ENCODE results near the gene HES6.
A peak's percentile ranks its signal among the peaks of the same experiment; 100 is the strongest.

The HES6 gene

GRCh38 chr2:238252766-238253630 is 13.2 kb upstream of the HES6 start:
- DNase-seq: no peak

GRCh38 chr2:238251986-238252385 is 12.1 kb upstream of the HES6 start:
- no peak for DNase-seq

GRCh38 chr2:238251331-238251730 is 11.5 kb upstream of the HES6 start:
- no peak for DNase-seq

DNA sequence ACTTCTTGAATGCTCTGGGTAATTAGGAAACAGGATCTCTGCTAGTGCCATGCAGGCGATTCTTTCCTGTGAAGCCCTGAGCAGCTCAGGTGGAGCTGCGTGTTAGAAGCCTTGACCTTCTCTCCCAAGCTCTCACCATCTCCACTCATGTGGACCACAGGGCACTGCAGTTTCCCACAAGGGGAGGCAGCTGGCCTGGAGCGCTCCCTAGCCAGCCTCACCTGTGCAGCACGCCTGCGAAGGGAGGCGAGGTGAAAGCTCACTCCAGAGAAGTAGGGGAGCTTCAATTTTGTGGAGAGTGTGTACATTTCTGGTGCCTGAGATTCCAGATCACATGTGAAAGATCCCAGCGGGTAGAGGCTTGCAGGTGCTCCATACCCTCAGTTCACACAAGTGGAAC is 11.1 kb upstream of the HES6 start:
- no peak for DNase-seq

GRCh38 chr2:238247841-238248453 is 8.1 kb upstream of the HES6 start:
- no peak for DNase-seq

DNA sequence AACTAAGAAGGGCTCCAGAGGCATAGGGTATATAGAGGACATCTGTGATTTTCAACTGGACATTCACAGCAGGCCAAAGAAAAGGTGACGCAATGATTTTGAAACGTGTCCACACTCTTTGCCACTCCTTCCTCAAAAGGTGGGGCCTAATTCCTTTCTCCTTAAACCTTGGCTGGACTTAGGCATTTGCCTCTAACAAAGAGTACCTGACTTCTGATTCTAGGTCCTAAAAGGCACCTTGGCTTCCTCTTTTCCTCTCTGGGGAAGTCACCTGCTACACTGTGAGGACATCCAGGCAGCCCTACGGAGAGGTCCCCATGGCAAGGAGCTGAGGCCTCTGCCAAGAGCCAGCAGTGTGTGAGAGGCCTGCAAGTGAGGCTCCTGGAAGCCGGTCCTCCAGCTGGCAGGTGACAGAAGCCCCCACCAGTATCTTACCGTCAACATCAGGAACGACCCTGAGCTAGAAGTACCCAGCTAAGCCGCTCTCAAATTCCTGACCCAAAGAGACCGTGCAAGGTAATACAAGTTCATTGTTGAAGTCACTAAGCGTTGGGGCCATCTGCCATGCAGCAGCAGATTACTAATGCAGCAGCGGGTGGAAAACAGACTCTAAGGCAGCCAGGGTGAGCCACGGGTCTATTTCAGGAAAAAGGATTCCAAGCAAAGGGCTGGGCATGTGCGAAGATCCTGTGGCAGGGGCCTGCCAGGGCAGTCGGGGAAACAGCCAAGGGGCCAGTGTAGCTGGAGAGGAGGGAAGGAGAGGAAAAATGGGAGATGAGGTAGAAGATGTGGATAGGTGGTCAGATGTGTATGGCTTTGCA is 7.4 kb upstream of the HES6 start:
- no peak for DNase-seq

DNA sequence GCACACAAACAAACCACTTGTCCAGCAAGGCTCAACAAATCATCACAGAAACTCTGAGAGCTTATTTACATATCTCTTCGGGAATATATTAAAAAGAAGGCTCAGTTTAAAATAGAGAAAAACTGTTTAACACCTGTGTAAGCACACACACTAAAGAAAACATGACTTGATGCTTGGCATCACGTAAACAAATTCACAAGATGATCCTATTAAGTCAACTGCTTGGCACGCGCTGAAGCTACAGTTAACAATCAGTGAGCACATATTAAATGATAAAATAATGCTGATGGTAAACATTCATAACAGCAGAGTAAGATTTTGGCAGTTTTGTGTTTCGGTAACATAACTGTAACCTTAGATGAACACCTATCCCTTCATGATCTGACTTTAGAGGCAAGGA is 4.3 kb upstream of the HES6 start:
- DNase-seq: no peak

GRCh38 chr2:238243496-238244076 is 3.7 kb upstream of the HES6 start:
- DNase-seq: no peak

DNA sequence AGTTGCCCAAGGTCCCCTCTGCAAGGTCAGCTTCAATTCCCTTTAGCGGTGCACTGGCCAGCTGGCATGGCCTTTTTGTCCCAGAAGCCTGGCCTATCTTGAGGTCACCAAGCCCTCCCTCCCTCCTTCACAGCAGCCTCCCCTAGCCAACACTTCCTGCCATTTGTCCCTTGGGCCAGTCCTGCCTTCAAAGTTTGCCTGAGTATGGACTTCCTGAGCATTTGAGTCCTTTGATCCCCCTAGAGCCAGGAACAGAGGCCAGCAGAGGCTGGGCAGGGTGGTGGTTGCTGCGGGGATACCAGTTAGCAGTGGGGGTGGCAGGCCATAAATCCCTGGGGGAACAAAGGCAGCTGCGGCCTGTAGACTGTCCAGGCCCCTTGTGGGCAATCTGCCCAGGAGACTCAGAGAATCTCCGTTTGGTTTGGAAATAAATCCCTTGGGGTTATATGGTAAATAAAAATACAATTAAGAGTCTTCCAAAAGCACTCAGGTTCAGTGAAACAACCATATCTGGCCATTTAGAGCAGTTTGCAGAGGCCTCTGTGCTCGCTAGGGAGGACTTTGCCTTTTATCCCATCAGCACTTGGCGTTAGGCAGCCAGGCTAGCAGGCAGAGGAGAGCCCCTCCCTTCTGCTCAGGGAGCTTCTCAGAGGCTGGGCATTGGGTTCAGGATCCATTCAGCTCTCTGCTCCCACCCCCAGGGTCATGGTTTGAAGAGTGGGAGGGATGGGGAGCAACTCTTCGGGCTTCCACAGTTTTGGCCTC is 3.1 kb upstream of the HES6 start:
- no peak for DNase-seq

GRCh38 chr2:238241970-238242369 is 2.1 kb upstream of the HES6 start:
- no peak for DNase-seq

DNA sequence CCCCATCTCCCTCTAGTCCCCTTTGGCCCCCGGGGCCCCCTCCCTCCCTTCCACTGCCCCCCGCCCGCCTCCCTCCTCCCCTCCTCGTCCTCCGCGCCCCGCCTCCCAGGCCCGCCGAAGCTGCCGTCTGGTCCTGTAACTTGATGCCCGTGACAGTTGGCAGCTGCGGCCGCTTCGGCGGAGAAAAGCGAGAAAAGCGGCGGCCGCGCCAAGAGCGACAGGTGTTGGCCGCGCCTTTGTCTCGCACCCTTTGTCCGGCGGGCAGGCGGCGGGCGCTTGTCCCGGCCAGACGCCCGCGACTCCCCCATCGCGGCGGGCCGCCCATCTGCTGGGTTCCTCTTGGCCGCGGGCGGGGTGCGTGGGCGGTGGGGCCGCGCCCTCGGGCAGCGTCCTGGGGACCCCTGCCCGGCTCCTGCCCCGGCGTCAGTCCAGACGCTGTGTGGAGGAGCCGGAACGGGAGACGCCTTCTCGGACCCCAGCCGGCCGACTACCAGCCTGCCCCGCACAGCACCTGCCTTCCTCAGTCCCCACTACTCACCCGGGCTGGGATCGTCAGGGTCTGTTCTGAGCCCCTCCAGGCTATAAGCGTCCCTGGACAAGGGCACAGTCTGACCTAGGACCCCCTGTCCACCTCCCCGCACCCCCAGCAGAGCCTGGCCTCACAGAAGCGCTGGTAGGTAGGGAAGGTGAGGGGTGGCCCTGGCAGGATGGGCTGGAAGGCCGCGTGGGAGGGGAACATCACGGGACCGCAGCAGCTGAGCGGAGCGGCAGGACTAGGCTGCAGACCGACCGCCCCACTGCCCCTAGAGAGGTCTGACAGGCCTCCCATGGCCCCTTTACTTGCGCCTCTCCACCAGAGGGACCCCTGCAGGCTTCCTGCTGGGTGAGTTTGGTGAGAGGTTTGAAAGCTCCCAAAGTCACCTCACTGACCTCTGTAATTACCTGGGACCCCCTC is 1.2 kb upstream of the HES6 start:
- peak in 1 of 4 experiments; percentile 12 for DNase-seq

DNA sequence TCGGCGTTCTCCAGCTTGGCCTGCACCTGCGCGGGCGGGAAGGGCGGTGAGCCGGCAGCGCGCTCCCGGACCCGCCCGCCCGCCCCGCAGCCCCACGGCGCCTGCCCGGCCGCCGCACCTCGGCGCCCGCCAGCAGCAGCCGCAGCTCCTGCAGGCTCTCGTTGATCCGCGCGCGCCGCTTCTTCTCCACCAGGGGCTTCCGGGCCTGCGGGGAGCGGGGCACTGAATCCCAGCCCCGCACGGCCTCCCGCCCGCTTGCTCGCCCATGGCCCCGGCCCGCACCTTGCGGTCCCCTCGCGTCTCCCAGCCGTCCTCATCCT is 335 bp downstream of the HES6 start:
- no peak for DNase-seq

- peak in 1 of 4 experiments; percentile 50 for DNase-seq
Measured at GRCh38 chr2:238238766-238239542, 884 bp downstream of the HES6 start.

- DNase-seq: no peak
Measured at GRCh38 chr2:238238311-238238765, 1.5 kb downstream of the HES6 start.

DNA sequence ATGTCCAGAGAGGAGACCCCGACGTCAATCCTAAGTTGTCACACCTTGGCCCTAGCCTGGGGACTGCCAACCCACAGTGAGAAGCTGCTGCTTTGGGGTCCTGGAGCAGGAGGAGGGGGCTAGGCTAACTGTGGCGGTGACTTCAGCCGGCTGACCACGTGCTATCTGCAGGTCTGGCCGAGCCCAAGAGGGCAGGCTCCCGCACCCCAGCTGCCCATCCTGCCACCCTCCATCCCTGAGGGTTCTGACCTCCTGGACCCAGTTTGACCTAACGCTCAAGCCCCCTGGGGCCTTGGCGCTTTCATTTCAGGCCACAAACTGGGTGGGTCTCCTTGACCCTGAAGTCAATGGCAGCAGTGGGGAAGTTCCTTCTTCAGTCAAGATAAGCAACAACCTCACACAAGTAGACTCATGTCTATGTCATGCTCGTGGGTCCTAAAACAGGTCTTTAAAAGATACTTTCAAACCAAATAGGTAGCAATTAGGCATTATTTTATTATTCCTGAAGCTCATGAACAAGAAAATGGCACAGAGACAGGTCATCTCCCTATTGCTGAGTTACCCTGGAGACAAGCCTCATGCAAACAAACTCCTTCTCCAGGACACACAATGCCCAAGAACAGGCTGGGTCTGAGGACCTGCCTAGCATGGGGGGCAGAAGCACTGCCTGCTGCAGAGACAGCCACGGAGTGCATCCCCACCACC is 2.3 kb downstream of the HES6 start:
- no peak for DNase-seq

- no peak for DNase-seq
Measured at GRCh38 chr2:238236571-238236970, 3.3 kb downstream of the HES6 start.

GRCh38 chr2:238235856-238236255 is 4.0 kb downstream of the HES6 start:
- no peak for DNase-seq

- DNase-seq: no peak
Measured at GRCh38 chr2:238235331-238235732, 4.5 kb downstream of the HES6 start.

- no peak for DNase-seq
Measured at GRCh38 chr2:238233625-238234024, 6.2 kb downstream of the HES6 start.

DNA sequence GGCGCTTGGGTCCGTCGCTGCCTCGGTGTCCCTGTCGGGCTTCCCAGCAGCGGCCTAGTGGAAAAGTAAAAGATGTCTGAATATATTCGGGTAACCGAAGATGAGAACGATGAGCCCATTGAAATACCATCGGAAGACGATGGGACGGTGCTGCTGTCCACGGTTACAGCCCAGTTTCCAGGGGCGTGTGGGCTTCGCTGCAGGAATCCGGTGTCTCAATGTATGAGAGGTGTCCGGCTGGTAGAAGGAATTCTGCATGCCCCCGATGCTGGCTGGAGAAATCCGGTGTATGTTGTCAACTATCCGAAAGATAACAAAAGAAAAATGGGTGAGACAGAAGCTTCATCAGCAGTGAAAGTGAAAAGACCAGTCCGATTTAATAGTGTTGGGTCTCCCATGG is 8.0 kb downstream of the HES6 start:
- DNase-seq: no peak
